HTR-8/SVneo (cell line): Measurements from ENCODE around the gene CRLF3.
"Not testable (repeated sequence)": the region's sequence is repeated elsewhere in the genome, so short reads cannot be mapped to it uniquely, and the experiment has no call there.

Experiments used
- DNase-seq: peaks from one replicate; pipeline ENCODE4 v3.0.0; 2011; ENCODE audit warnings: low spot score, mixed read lengths; ENCODE audit not compliant: insufficient read length
- FAIRE-seq: peaks from 2 replicates; lab custom pipeline; 2011; peaks lifted over from hg19 to GRCh38; lab: Jason Lieb, UNC

Gene CRLF3

GRCh38 chr17:30824356-30825145 is at the start of gene CRLF3:
Gene CRLF3, minus strand, starts transcription at chr17:30824692. Its CDS starts 41 bp downstream, at chr17:30824651.
- FAIRE-seq = peak; percentile 95

GRCh38 chr17:30869005-30869404 is 44.5 kb upstream of the CRLF3 start:
- FAIRE-seq = no peak
- DNase-seq = no peak

More at GRCh38 chr17:30824356-30825145, at the start of gene CRLF3:
- peak; percentile 97 for DNase-seq

GRCh38 chr17:30864636-30865035 is 40.1 kb upstream of the CRLF3 start:
- FAIRE-seq (no peak), DNase-seq (no peak)

GRCh38 chr17:30858556-30859250 is 34.2 kb upstream of the CRLF3 start:
- no peak for DNase-seq
- no peak for FAIRE-seq

- DNase-seq = no peak
- no peak for FAIRE-seq
Observed at GRCh38 chr17:30854146-30854545, 29.7 kb upstream of the CRLF3 start.

- FAIRE-seq (no peak), DNase-seq (no peak)
Observed at GRCh38 chr17:30848021-30848420, 23.5 kb upstream of the CRLF3 start.

- no peak for FAIRE-seq
- no peak for DNase-seq
Observed at GRCh38 chr17:30840771-30841170, 16.3 kb upstream of the CRLF3 start.

GRCh38 chr17:30838202-30838807 is 13.8 kb upstream of the CRLF3 start:
- FAIRE-seq (no peak), DNase-seq (no peak)

- no peak for FAIRE-seq
Observed at GRCh38 chr17:30832438-30833124, 8.1 kb upstream of the CRLF3 start.

GRCh38 chr17:30831663-30832437 is 7.4 kb upstream of the CRLF3 start, which contains the start of gene ATAD5:
Gene ATAD5, plus strand, starts transcription at chr17:30831966. Its CDS starts 382 bp downstream, at chr17:30832348.
- FAIRE-seq (peak; percentile 85), DNase-seq (peak; percentile 94)

More at GRCh38 chr17:30832438-30833124, 8.1 kb upstream of the CRLF3 start:
- DNase-seq = no peak

GRCh38 chr17:30831257-30831656 is 6.8 kb upstream of the CRLF3 start:
- no peak for FAIRE-seq

GRCh38 chr17:30829022-30829421 is 4.5 kb upstream of the CRLF3 start:
- FAIRE-seq (no peak), DNase-seq (no peak)

More at GRCh38 chr17:30831257-30831656, 6.8 kb upstream of the CRLF3 start:
- no peak for DNase-seq

GRCh38 chr17:30827082-30827481 is 2.6 kb upstream of the CRLF3 start:
- FAIRE-seq (no peak), DNase-seq (no peak)

GRCh38 chr17:30824002-30824355 is 513 bp downstream of the CRLF3 start:
- DNase-seq (peak; percentile 43), FAIRE-seq (no peak)

GRCh38 chr17:30823421-30823820 is 1.1 kb downstream of the CRLF3 start:
- no peak for DNase-seq
- FAIRE-seq = no peak

- FAIRE-seq, DNase-seq: not testable (repeated sequence)
Observed at GRCh38 chr17:30822919-30823318, 1.6 kb downstream of the CRLF3 start.

- FAIRE-seq (no peak), DNase-seq (no peak)
Observed at GRCh38 chr17:30821871-30822723, 2.4 kb downstream of the CRLF3 start.

- no peak for DNase-seq
Observed at GRCh38 chr17:30819971-30820705, 4.4 kb downstream of the CRLF3 start.

More at GRCh38 chr17:30819971-30820705, 4.4 kb downstream of the CRLF3 start:
- no peak for FAIRE-seq
